ENCODE measurements around the gene EMC1. TPM values are rescaled to one million over a fixed set of nuclear protein-coding genes. Genes with fewer than 3 reads are reported as not detected.

The EMC1 gene
- total RNA-seq, 1 donor from 2014 or later = 52.2 TPM

DNA sequence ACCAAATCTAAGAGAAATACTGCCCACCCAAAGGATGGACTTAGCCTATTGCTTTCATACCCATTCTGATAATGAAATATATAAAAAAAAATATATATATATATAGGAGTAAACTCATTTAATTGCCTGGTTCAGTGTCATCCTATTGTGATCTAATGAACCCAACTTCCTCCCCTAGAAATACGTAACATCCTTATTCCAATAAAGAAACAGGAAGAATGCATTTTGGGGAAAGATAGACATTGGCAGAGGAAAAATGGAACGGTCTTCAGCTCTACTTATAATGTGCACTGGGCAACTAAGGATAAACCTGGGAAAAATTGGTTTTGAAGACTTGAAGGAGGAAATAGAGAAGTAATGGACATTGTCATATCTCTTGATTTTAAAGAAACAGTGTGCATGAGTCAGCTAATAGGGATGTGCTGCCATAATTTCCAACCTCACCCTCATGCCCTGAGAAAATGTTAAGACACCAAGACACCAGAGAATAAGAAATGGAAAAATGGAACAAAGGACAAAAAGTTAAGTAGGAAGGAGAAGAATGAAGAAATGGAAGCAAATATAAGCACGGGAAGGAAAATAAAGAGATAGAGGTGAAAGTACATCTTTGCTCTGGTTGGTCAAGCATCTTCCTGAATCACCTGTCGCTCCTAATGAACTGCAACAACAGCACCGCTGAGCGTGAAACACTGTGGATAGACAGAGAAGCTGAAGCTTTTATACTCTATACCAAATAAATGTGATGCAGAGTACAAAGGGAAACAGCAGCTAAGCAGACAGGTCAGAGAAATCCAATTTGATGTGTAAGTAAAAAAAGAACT is 46.7 kb downstream of the EMC1 start:
- TF ChIP-seq, protein P1, sequence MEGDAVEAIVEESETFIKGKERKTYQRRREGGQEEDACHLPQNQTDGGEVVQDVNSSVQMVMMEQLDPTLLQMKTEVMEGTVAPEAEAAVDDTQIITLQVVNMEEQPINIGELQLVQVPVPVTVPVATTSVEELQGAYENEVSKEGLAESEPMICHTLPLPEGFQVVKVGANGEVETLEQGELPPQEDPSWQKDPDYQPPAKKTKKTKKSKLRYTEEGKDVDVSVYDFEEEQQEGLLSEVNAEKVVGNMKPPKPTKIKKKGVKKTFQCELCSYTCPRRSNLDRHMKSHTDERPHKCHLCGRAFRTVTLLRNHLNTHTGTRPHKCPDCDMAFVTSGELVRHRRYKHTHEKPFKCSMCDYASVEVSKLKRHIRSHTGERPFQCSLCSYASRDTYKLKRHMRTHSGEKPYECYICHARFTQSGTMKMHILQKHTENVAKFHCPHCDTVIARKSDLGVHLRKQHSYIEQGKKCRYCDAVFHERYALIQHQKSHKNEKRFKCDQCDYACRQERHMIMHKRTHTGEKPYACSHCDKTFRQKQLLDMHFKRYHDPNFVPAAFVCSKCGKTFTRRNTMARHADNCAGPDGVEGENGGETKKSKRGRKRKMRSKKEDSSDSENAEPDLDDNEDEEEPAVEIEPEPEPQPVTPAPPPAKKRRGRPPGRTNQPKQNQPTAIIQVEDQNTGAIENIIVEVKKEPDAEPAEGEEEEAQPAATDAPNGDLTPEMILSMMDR (IDR thresholded peaks at IDR 0.05) = no peak
- Mint-ChIP-seq H3K9me3 (ENCODE audit: unreplicated experiment) (no peaks in the 10 kb centered on the region), H3K27ac (ENCODE audit: unreplicated experiment) (peak overlapping the region; percentile 68), H3K27me3 (ENCODE audit: unreplicated experiment) (no peaks in the 10 kb centered on the region), H3K4me3 (ENCODE audit: unreplicated experiment) (no peak overlapping the region), H3K36me3 (ENCODE audit: unreplicated experiment) (peaks cover 7% of the 10 kb centered on the region), H3K4me1 (ENCODE audit: unreplicated experiment) (peaks cover 63% of the 10 kb centered on the region)
- DNase-seq (ENCODE audit: extremely low spot score, unreplicated experiment) = no peak

DNA sequence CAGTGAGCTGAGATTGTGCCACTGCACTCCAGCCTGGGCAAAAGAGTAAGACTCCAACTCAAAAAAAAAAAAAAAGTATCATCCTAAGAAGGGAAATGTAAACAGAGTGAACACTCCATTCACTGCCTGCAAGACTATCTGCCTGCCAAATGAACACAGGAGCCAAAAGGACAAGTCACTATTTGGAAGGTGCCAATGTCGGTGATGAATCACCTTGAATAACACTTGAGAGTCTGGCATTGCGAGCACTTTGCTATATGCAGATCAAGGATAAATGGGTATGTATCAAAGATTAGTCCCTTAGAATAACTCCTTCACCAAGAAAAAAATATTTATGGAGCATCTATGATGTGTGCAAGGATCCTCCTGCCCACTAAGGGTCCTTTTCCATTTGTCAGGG is 47.9 kb downstream of the EMC1 start:
- TF ChIP-seq, protein P1 (IDR thresholded peaks at IDR 0.05) = no peak
- Mint-ChIP-seq H3K9me3 (ENCODE audit: unreplicated experiment) (no peaks in the 10 kb centered on the region), H3K4me3 (ENCODE audit: unreplicated experiment) (no peak overlapping the region), H3K4me1 (ENCODE audit: unreplicated experiment) (peaks cover 55% of the 10 kb centered on the region), H3K27ac (ENCODE audit: unreplicated experiment) (no peak overlapping the region), H3K27me3 (ENCODE audit: unreplicated experiment) (no peaks in the 10 kb centered on the region), H3K36me3 (ENCODE audit: unreplicated experiment) (peaks cover 19% of the 10 kb centered on the region)
- DNase-seq (ENCODE audit: extremely low spot score, unreplicated experiment) = no peak

DNA sequence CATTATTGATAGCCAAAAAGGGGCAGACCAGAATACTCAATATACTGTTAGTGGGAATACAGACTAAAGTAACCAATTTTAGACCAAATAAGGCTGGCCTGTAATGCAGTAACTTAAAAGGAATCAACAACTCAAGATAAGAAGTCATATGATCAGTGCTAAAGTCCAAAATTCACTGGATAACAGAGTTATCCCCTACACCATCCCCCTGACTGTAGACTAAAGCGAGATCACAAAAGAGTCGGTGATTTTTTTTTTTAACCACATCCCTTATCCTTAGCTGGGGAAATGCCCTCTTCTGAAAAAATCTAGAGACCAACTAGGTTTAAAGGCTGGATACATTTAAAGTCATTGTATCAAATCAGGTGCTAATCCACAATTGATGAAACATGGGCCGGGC is 48.9 kb downstream of the EMC1 start:
- peaks cover 24% of the 10 kb centered on the region for H3K36me3 Mint-ChIP-seq (ENCODE audit: unreplicated experiment)
- peaks cover 45% of the 10 kb centered on the region for H3K4me1 Mint-ChIP-seq (ENCODE audit: unreplicated experiment)
- H3K4me3 Mint-ChIP-seq (ENCODE audit: unreplicated experiment) = no peak overlapping the region
- DNase-seq (ENCODE audit: extremely low spot score, unreplicated experiment) = no peak
- no peaks in the 10 kb centered on the region for H3K9me3 Mint-ChIP-seq (ENCODE audit: unreplicated experiment)
- TF ChIP-seq, protein P1 (IDR thresholded peaks at IDR 0.05) = no peak
- peak overlapping the region; percentile 49 for H3K27ac Mint-ChIP-seq (ENCODE audit: unreplicated experiment)
- no peaks in the 10 kb centered on the region for H3K27me3 Mint-ChIP-seq (ENCODE audit: unreplicated experiment)

DNA sequence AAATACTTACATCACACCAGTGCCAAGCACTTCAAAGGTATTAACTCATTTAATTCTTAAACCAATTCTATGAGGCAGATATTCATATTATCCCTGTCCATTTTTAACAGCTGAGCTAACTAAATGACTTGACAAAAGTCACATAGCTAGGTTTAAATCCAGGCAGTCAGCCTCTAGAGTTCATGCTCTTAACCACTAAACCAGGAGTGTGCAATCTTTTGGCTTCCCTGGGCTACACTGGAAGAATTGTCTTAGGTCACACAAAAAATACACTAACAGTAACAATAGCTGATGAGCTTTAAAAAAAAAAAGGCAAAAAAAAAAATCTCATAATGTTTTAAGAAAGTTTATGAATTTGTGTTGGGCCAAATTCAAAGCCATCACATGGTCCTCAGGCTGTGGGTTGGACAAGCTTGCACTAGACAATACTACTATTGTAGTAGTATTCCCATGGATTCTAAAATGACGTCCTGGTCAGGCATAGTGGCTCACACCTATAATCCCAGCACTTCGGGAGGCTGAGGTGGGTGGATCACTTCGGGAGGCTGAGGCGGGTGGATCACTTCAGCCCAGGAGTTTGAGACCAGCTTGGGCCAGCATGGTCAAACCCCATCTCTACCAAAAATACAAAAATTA is 51.2 kb downstream of the EMC1 start:
- TF ChIP-seq, protein P1 (IDR thresholded peaks at IDR 0.05) = no peak
- DNase-seq (ENCODE audit: extremely low spot score, unreplicated experiment) = no peak
- Mint-ChIP-seq H3K4me3 (ENCODE audit: unreplicated experiment) (no peak overlapping the region), H3K36me3 (ENCODE audit: unreplicated experiment) (peaks cover 41% of the 10 kb centered on the region), H3K27me3 (ENCODE audit: unreplicated experiment) (no peaks in the 10 kb centered on the region), H3K27ac (ENCODE audit: unreplicated experiment) (no peak overlapping the region), H3K4me1 (ENCODE audit: unreplicated experiment) (peaks cover 35% of the 10 kb centered on the region), H3K9me3 (ENCODE audit: unreplicated experiment) (no peaks in the 10 kb centered on the region)

DNA sequence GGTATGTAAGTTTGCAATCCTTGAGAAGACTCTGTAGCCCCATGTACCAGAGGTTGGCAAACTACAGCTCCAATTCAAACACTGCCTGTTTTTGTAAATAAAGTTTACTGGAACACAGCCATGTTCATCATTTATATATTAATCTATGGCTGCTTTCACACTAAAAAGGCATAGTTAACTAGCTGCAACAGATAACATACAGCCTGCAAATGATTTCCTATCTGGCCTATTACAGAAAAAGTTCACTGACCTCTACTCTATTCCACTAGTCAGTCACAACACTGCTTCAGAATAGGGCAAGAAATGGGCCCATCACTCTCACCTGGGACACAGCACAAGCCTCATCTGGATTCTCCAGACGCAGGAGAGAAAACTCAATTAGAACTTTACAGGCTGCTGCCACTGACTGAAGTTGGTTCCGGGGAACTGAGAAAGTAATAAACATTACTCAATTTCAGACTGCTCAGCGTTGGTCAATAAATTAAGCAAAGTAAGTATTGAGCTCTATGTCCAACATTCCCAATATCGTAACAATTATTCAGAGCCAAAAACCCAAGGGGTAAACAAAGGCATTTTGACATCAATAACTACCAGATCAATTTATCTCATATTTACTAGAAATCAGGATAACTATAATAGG is 51.9 kb downstream of the EMC1 start:
- Mint-ChIP-seq H3K27ac (ENCODE audit: unreplicated experiment) (no peak overlapping the region), H3K27me3 (ENCODE audit: unreplicated experiment) (no peaks in the 10 kb centered on the region), H3K9me3 (ENCODE audit: unreplicated experiment) (no peaks in the 10 kb centered on the region), H3K4me3 (ENCODE audit: unreplicated experiment) (no peak overlapping the region), H3K36me3 (ENCODE audit: unreplicated experiment) (peaks cover 41% of the 10 kb centered on the region), H3K4me1 (ENCODE audit: unreplicated experiment) (peaks cover 28% of the 10 kb centered on the region)
- TF ChIP-seq, protein P1 (IDR thresholded peaks at IDR 0.05) = no peak
- no peak for DNase-seq (ENCODE audit: extremely low spot score, unreplicated experiment)

Data from osteocyte (in vitro differentiated cells).